ENCODE data around the gene HTT.
A peak's percentile ranks its signal among the peaks of the same experiment; 100 is the strongest.

The HTT gene

GRCh38 chr4:3291969-3292570, 217.6 kb downstream of the HTT start:
- no peak for DNase-seq (ENCODE audit: low read depth)
- TF ChIP-seq CTCF (IDR thresholded peaks at IDR 0.05; ENCODE audit: insufficient read depth, low read depth, low read length, missing control alignments), result no peak
- peak overlapping the region; percentile 84 for H3K4me3 ChIP-seq (ENCODE audit: low read depth, low read length)

DNA sequence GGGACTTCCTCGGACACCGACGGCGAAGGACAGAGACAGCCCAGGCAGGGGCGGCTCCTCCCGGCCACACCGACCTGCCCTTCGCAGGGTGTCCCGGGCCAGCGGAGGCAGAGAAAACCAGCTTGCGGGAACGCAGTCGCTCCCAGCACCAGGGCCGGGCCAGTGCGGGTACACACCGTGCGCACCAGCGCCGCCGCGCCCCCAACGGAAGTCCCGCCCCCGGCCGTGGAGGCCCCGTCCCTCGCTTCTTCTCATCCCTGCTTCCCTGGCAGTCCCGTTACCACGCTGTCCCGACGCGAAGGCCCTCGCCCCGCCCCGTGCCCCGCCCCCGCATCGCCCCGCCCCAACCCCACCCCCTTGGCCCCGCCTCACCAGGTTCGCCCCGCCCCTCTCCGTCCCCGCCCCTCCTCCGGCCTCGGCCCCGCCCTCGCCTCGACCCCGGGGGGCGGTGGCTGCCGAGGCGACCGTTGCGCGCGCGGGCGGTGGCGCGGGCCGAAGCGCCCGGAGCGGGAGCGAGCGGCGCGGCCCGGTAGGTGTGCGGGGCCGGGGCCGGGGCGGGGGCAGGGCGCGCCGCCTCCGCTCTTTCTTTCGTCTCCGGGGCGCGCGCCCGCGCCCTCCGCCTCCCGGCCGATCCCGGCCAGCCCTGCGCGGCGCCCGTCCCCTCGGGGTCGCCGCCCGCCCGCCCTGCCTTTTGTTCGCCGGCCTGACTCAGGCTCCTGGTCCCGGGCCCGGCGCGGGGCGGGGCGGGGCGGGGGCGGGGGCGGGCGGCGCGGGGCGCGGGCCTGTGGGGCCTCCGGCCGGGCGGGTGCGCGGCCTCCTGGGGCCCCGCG, 218.3 kb downstream of the HTT start, which contains the start of gene RGS12:
TSS of gene RGS12 (plus strand) at position 451 of the 830 bp plus-strand sequence. CDS start 23,150 bp downstream, outside the sequence.
- TF ChIP-seq CTCF (IDR thresholded peaks at IDR 0.05; ENCODE audit: insufficient read depth, low read depth, low read length, missing control alignments), result no peak
- DNase-seq (ENCODE audit: low read depth), result peak; percentile 89
- H3K4me3 ChIP-seq (ENCODE audit: low read depth, low read length), result peak within 1 kb of the TSS; percentile 84
